Spleen (tissue), 11 donors: ENCODE measurements around the gene NFKBIZ. TPM values are rescaled to one million over a fixed set of nuclear protein-coding genes. Genes with fewer than 3 reads are reported as not detected.

Source experiments
- DNase-seq: peaks from one replicate; pipeline ENCODE4 v3.0.0-alpha.2; 2020
- H3K27ac ChIP-seq, 8 donors: fragments of 200-600 bp; sonication (generic) in 7 of 8; 1 replicate in 4 of 8; 2 replicates in 4 of 8; pipeline versions ENCODE4 v1.5.0 to v1.8.0; 2016 to 2021; ENCODE audit warnings: inconsistent platforms in 4 of 8, mild to moderate bottlenecking in 4 of 8, moderate library complexity in 1 of 8
- H3K27me3 ChIP-seq, 7 donors: fragments of 200-600 bp; sonication (generic) in 6 of 7; replicated peaks in 1 of 7; 1 replicate in 4 of 7; 2 replicates in 3 of 7; pipeline versions ENCODE4 v1.5.0 to v1.8.0; 2016 to 2021; ENCODE audit warnings: inconsistent platforms in 3 of 7, mild to moderate bottlenecking in 1 of 7
- H3K36me3 ChIP-seq, 6 donors: fragments of 200-600 bp; sonication (generic) in 5 of 6; 1 replicate in 4 of 6; 2 replicates in 2 of 6; pipeline versions ENCODE4 v1.5.0 to v1.8.0; 2016 to 2021; ENCODE audit warnings: inconsistent platforms in 2 of 6
- H3K4me1 ChIP-seq, 6 donors: fragments of 200-600 bp; sonication (generic) in 5 of 6; 1 replicate in 3 of 6; 2 replicates in 3 of 6; pipeline versions ENCODE4 v1.5.0 to v1.8.0; 2016 to 2021; ENCODE audit warnings: inconsistent platforms in 3 of 6
- H3K4me3 ChIP-seq, 8 donors: fragments of 200-600 bp; sonication (generic) in 7 of 8; 1 replicate in 4 of 8; 2 replicates in 4 of 8; pipeline versions ENCODE4 v1.5.0 to v1.8.0; 2016 to 2021; ENCODE audit warnings: inconsistent platforms in 4 of 8, mild to moderate bottlenecking in 4 of 8, moderate library complexity in 2 of 8
- H3K9me3 ChIP-seq, 8 donors: fragments of 200-600 bp; sonication (generic) in 7 of 8; 1 replicate in 4 of 8; 2 replicates in 4 of 8; pipeline versions ENCODE4 v1.5.0 to v1.8.0; 2016 to 2021; ENCODE audit warnings: inconsistent platforms in 4 of 8
- CTCF ChIP-seq, 11 experiments: fragments of 200-600 bp in 7 of 11; fragments of 450-650 bp in 4 of 11; sonication (generic) in 4 of 11; IDR thresholded peaks in 8 of 11; conservative IDR thresholded peaks in 3 of 11; 1 replicate in 7 of 11; 2 replicates in 4 of 11; pipeline versions ENCODE4 v1.4.0 to v1.8.0; 2016 to 2021; ENCODE audit warnings: antibody characterized with exemption in 11 of 11, inconsistent platforms in 4 of 11, mild to moderate bottlenecking in 1 of 11
- POLR2A ChIP-seq, 3 donors: fragments of 450-650 bp; IDR thresholded peaks; one replicate each; pipeline ENCODE4 v1.5.1; 2017; ENCODE audit warnings: antibody characterized with exemption in 3 of 3, mild to moderate bottlenecking in 1 of 3
- POLR2AphosphoS5 ChIP-seq, 3 donors: sonication (generic); formaldehyde crosslinking; IDR thresholded peaks; one replicate each; pipeline ENCODE4 v1.5.1; 2017; ENCODE audit warnings: antibody characterized with exemption in 3 of 3
- WGBS, 5 donors: extraction: QIAGEN DNeasy Blood & Tissue Kit in 3 of 5; methylation state at CpG; one replicate each; pipeline versions ENCODE4 v1.1.5 to v1.1.7; 2013 to 2018; 5-methylcytosine and 5-hydroxymethylcytosine counted together
- intact Hi-C: fragments of 100-400 bp; cut with DNase I; formaldehyde crosslinking; loops from one replicate; pipeline ENCODE4 v1.15.0; 2023; ENCODE audit warnings: low total_unique reads
- polyA plus RNA-seq, 3 donors: library from polyadenylated mRNA; stranded (reverse); fragments of 200-250 nt; gene quantifications; one replicate each; pipeline ENCODE4 v1.2.1, GENCODE V29; 2013
- total RNA-seq, 7 donors: library from RNA; depleted of rRNA in 3 of 7; stranded (reverse); fragments of >200 nt in 3 of 7; fragmentation: NEBNext Ultra II Directional in 4 of 7; extraction: Animal tissue kit (Norgen Biotek cat#: 25700) in 4 of 7; gene quantifications; one replicate each; pipeline versions ENCODE4 v1.1.0 to v1.2.1, GENCODE V29; 2016 to 2021
- donor health status: healthy with polysubstance abuse.
- donor health status: DM: no; HTN: no; CAD: no; lungs with moderate emphysema.
- donor health status: DM: no; HTN: no; CAD: no.
- donor health status: Bipolar disorder and iron deficiency.
- donor health status: healthy.
- donor health status: DM: no; HTN: no; CAD: no.
- donor health status: DM: yes; HTN: yes; CAD: no.

NFKBIZ gene
- total and polyA plus RNA-seq, 10 donors, result 11.6 to 220 (median 90.1) TPM

- no peaks in the 10 kb centered on the region for H3K36me3 ChIP-seq
- WGBS, 5 donors, result 76 to 85% (median 79%) methylated on average over 3 of the region's 3 CpGs
- intact Hi-C loops, result no loop called here
- TF ChIP-seq POLR2AphosphoS5 (IDR thresholded peaks at IDR 0.05) (no peak), CTCF (IDR thresholded peaks at IDR 0.05 in 8 of 11, conservative IDR thresholded peaks at IDR 0.05 in 3 of 11) (no peak), POLR2A (IDR thresholded peaks at IDR 0.05) (no peak)
- H3K4me1 ChIP-seq, result no peaks in the 10 kb centered on the region
- H3K27ac ChIP-seq, result no peak overlapping the region
- H3K4me3 ChIP-seq, result no peak overlapping the region
- DNase-seq, result no peak
- no peaks in the 10 kb centered on the region for H3K27me3 ChIP-seq
- H3K9me3 ChIP-seq, result peaks cover 0 to 5% (median 0%) of the 10 kb centered on the region in 8 donors
Measured at GRCh38 chr3:101888653-101889052, 39.3 kb downstream of the NFKBIZ start.

- no peak overlapping the region for H3K4me3 ChIP-seq
- intact Hi-C loops, result no loop called here
- no peak for TF ChIP-seq POLR2A (IDR thresholded peaks at IDR 0.05)
- no peak for TF ChIP-seq CTCF (IDR thresholded peaks at IDR 0.05 in 8 of 11, conservative IDR thresholded peaks at IDR 0.05 in 3 of 11)
- TF ChIP-seq POLR2AphosphoS5 (IDR thresholded peaks at IDR 0.05), result no peak
- no peak for DNase-seq
- no peak overlapping the region for H3K27ac ChIP-seq
- peaks cover 0 to 9% (median 0%) of the 10 kb centered on the region in 8 donors for H3K9me3 ChIP-seq
- H3K36me3 ChIP-seq, result no peaks in the 10 kb centered on the region
- no peaks in the 10 kb centered on the region for H3K4me1 ChIP-seq
- no peaks in the 10 kb centered on the region for H3K27me3 ChIP-seq
Measured at GRCh38 chr3:101890716-101891115, 41.4 kb downstream of the NFKBIZ start.

- no peak for DNase-seq
- WGBS, 5 donors, result 84 to 94% (median 89%) methylated on average over 1 of the region's 1 CpG
- intact Hi-C loops, result no loop called here
- no peaks in the 10 kb centered on the region for H3K4me1 ChIP-seq
- no peak overlapping the region for H3K27ac ChIP-seq
- H3K27me3 ChIP-seq, result no peaks in the 10 kb centered on the region
- H3K4me3 ChIP-seq, result no peak overlapping the region
- TF ChIP-seq CTCF (IDR thresholded peaks at IDR 0.05 in 8 of 11, conservative IDR thresholded peaks at IDR 0.05 in 3 of 11) (no peak), POLR2AphosphoS5 (IDR thresholded peaks at IDR 0.05) (no peak), POLR2A (IDR thresholded peaks at IDR 0.05) (no peak)
- H3K9me3 ChIP-seq, result peaks cover 0 to 13% (median 0%) of the 10 kb centered on the region in 8 donors
- no peaks in the 10 kb centered on the region for H3K36me3 ChIP-seq
Measured at GRCh38 chr3:101892648-101893047, 43.3 kb downstream of the NFKBIZ start.

- Histone ChIP-seq H3K9me3 (peaks cover 0 to 13% (median 0%) of the 10 kb centered on the region in 8 donors), H3K27me3 (no peaks in the 10 kb centered on the region), H3K27ac (no peak overlapping the region), H3K4me1 (peaks cover 0 to 21% (median 8%) of the 10 kb centered on the region in 6 donors), H3K4me3 (no peak overlapping the region), H3K36me3 (no peaks in the 10 kb centered on the region)
- TF ChIP-seq CTCF (IDR thresholded peaks at IDR 0.05 in 8 of 11, conservative IDR thresholded peaks at IDR 0.05 in 3 of 11) (no peak), POLR2AphosphoS5 (IDR thresholded peaks at IDR 0.05) (no peak), POLR2A (IDR thresholded peaks at IDR 0.05) (no peak)
- intact Hi-C loops, result no loop called here
- 93 to 100% (median 95%) methylated on average over 2 of the region's 2 CpGs for WGBS, 5 donors
- no peak for DNase-seq
Measured at GRCh38 chr3:101896083-101896757, 46.9 kb downstream of the NFKBIZ start.
